Measurements from ENCODE around the gene MAD2L1BP. TPM values are rescaled to one million over a fixed set of nuclear protein-coding genes. Genes with fewer than 3 reads are reported as not detected.

The MAD2L1BP gene
- total and polyA plus RNA-seq, 3 experiments from 2014 or later: 16.0 to 27.7 (median 27.6) TPM

DNA sequence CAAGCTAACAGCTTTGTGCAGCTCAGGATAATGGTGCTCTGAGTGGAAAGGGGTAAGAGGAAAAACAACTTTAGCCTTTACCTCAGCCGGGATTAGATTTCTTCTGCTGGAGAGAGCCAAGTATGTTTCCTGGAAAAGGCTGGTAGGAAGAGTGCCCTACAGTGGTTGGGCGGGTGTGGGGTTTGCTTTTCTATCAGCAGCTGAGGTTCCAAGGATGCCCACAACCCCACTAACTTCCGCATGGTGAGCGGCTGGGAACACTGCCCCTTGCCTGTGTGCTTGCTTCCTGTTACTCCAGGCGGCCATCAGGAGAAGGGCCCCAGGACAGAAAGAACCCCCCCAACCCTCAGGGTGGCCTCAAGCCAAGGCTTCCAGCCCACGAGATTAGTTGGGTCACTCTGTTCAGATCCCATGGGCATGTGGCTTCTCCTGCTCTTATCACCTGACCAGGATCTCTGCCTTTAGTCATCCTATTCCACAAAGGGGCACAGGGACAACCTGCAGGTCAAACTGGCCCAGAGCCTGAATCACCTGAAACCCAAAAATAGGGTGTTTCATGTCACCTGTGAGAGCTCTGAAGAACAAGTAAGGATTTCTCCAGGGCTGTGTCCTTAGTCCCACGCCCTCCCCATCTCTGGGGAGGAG, 41.4 kb downstream of the MAD2L1BP start:
- Mint-ChIP-seq H3K4me1 (peaks cover 0 to 9% (median 9%) of the 10 kb centered on the region in 3 donors), H3K9me3 (no peaks in the 10 kb centered on the region), H3K36me3 (peaks cover 4 to 97% (median 8%) of the 10 kb centered on the region in 3 donors), H3K27me3 (no peaks in the 10 kb centered on the region), H3K27ac (no peak overlapping the region), H3K4me3 (no peak overlapping the region)
- no peaks in the 10 kb centered on the region for H3K9me3 ChIP-seq (ENCODE audit: low read length)
- ChIA-PET POLR2A (no interaction called here), CTCF (interaction anchor here (1.4 to 2.3 kb wide), 2 partner anchors 9 to 10 kb away, joined by 5 to 12 read pairs; no protein-coding TSS in a partner anchor)
- H3K27ac ChIP-seq (ENCODE audit: low read depth, low read length): no peak overlapping the region
- no peaks in the 10 kb centered on the region for H3K4me1 ChIP-seq (ENCODE audit: insufficient read depth, low read length)
- H3K36me3 ChIP-seq (ENCODE audit: insufficient read depth, low read length): peaks cover 69% of the 10 kb centered on the region
- no peaks in the 10 kb centered on the region for H3K27me3 ChIP-seq (ENCODE audit: insufficient read depth, low read length, poor library complexity, severe bottlenecking)
- H3K4me3 ChIP-seq (ENCODE audit: low read length): no peak overlapping the region
- no peak for DNase-seq

DNA sequence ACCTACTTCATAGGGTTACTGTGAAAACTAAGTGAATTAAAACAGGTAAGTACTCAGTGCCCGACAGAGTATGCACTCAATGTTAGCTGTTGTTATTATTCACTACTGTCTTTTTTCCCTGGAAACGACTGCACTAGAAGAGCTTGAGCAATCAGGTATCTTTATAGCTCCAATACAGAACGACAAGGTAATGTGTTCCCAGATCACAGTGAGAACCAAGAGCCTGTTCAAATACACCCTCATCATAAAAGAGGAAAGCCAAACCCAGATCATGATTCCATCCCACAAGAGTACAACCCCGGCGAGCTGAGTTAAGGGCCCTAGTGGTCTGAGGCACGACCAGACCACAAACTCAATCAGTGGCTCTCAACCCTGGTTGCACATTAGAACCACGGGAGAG, 42.1 kb downstream of the MAD2L1BP start:
- no peaks in the 10 kb centered on the region for H3K9me3 Mint-ChIP-seq
- POLR2A ChIA-PET: no interaction called here
- peaks cover 3 to 15% (median 14%) of the 10 kb centered on the region in 3 donors for H3K4me1 Mint-ChIP-seq
- Histone ChIP-seq H3K4me1 (ENCODE audit: insufficient read depth, low read length) (no peaks in the 10 kb centered on the region), H3K27me3 (ENCODE audit: insufficient read depth, low read length, poor library complexity, severe bottlenecking) (no peaks in the 10 kb centered on the region), H3K4me3 (ENCODE audit: low read length) (no peak overlapping the region), H3K27ac (ENCODE audit: low read depth, low read length) (no peak overlapping the region), H3K36me3 (ENCODE audit: insufficient read depth, low read length) (peaks cover 69% of the 10 kb centered on the region), H3K9me3 (ENCODE audit: low read length) (no peaks in the 10 kb centered on the region)
- no peaks in the 10 kb centered on the region for H3K27me3 Mint-ChIP-seq
- DNase-seq: no peak
- peaks cover 4 to 96% (median 8%) of the 10 kb centered on the region in 3 donors for H3K36me3 Mint-ChIP-seq
- H3K27ac Mint-ChIP-seq: peak overlapping the region in 1 of 8 donors; percentile 68
- H3K4me3 Mint-ChIP-seq: no peak overlapping the region
- CTCF ChIA-PET: interaction anchor here (1.4 to 2.3 kb wide), 2 partner anchors 9 to 11 kb away, joined by 5 to 12 read pairs; no protein-coding TSS in a partner anchor

DNA sequence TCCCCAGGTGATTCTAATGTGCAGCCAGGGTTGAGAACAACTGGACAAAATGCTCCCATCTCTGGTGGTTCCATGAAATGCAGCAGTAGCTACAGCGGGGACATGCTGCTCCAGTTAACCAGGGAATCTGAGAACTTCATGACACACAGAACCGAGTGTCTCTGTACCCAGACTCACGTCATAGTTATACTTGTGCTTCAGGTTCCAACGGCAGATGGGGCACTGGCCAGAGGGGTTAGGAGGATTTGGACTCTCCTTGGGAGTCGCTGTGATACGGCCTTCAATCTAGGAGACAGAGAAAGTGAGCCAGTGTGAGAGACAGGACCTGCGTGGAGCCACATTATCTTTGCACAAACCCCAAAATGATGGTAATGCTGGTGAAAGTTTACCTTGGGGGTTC, 42.7 kb downstream of the MAD2L1BP start:
- H3K27me3 Mint-ChIP-seq: no peaks in the 10 kb centered on the region
- no peak for DNase-seq
- POLR2A ChIA-PET: no interaction called here
- no peak overlapping the region for H3K4me3 Mint-ChIP-seq
- peaks cover 69% of the 10 kb centered on the region for H3K36me3 ChIP-seq (ENCODE audit: insufficient read depth, low read length)
- CTCF ChIA-PET: interaction anchor here (2.3 kb wide), 1 partner anchor 11 kb away, joined by 12 read pairs; no protein-coding TSS in a partner anchor
- peaks cover 7 to 21% (median 19%) of the 10 kb centered on the region in 3 donors for H3K4me1 Mint-ChIP-seq
- H3K9me3 ChIP-seq (ENCODE audit: low read length): no peaks in the 10 kb centered on the region
- no peak overlapping the region for H3K27ac ChIP-seq (ENCODE audit: low read depth, low read length)
- no peaks in the 10 kb centered on the region for H3K27me3 ChIP-seq (ENCODE audit: insufficient read depth, low read length, poor library complexity, severe bottlenecking)
- H3K9me3 Mint-ChIP-seq: no peaks in the 10 kb centered on the region
- peaks cover 4 to 95% (median 8%) of the 10 kb centered on the region in 3 donors for H3K36me3 Mint-ChIP-seq
- peak overlapping the region in 2 of 8 donors; percentile 47 to 63 for H3K27ac Mint-ChIP-seq
- H3K4me1 ChIP-seq (ENCODE audit: insufficient read depth, low read length): no peaks in the 10 kb centered on the region
- H3K4me3 ChIP-seq (ENCODE audit: low read length): no peak overlapping the region

DNA sequence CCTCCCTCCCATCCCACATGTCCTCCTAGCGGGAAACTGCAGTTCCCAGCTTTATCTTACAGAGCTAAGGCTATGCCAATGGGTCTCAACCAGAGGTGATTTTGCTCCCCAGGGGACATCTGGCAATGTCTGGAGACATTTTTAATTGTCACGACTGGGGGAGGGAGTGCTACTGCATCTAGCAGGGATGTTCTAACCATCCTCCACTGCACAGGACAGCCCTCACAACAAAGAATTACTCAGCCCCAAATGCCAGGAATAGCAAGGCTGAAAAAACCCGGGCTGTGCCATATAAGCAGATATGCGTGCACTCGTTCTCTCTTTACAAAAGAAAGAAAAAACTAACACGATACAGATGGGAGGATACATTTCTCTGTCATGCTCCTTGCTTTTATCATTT, 43.4 kb downstream of the MAD2L1BP start:
- H3K36me3 ChIP-seq (ENCODE audit: insufficient read depth, low read length): peaks cover 69% of the 10 kb centered on the region
- Mint-ChIP-seq H3K4me1 (peaks cover 12 to 28% (median 27%) of the 10 kb centered on the region in 3 donors), H3K9me3 (no peaks in the 10 kb centered on the region), H3K27me3 (no peaks in the 10 kb centered on the region), H3K4me3 (no peak overlapping the region), H3K36me3 (peaks cover 4 to 95% (median 11%) of the 10 kb centered on the region in 3 donors), H3K27ac (no peak overlapping the region)
- no peaks in the 10 kb centered on the region for H3K9me3 ChIP-seq (ENCODE audit: low read length)
- H3K4me3 ChIP-seq (ENCODE audit: low read length): no peak overlapping the region
- no peaks in the 10 kb centered on the region for H3K27me3 ChIP-seq (ENCODE audit: insufficient read depth, low read length, poor library complexity, severe bottlenecking)
- H3K4me1 ChIP-seq (ENCODE audit: insufficient read depth, low read length): no peaks in the 10 kb centered on the region
- H3K27ac ChIP-seq (ENCODE audit: low read depth, low read length): no peak overlapping the region
- ChIA-PET POLR2A (no interaction called here), CTCF (interaction anchor here (2.3 kb wide), 1 partner anchor 12 kb away, joined by 12 read pairs; no protein-coding TSS in a partner anchor)
- DNase-seq: no peak

- ChIA-PET POLR2A (interaction anchor here (0.6 kb wide), 1 partner anchor 33 kb away, joined by 3 read pairs; no protein-coding TSS in a partner anchor), CTCF (interaction anchor here (1.0 to 1.4 kb wide), 2 partner anchors 11 to 13 kb away, joined by 3 to 4 read pairs; no protein-coding TSS in a partner anchor)
- Histone ChIP-seq H3K27me3 (ENCODE audit: insufficient read depth, low read length, poor library complexity, severe bottlenecking) (no peaks in the 10 kb centered on the region), H3K4me1 (ENCODE audit: insufficient read depth, low read length) (no peaks in the 10 kb centered on the region), H3K9me3 (ENCODE audit: low read length) (no peaks in the 10 kb centered on the region), H3K36me3 (ENCODE audit: insufficient read depth, low read length) (peaks cover 55% of the 10 kb centered on the region), H3K27ac (ENCODE audit: low read depth, low read length) (no peak overlapping the region), H3K4me3 (ENCODE audit: low read length) (no peak overlapping the region)
- H3K27ac Mint-ChIP-seq: peak overlapping the region in 2 of 8 donors; percentile 4 to 94
- H3K27me3 Mint-ChIP-seq: no peaks in the 10 kb centered on the region
- no peaks in the 10 kb centered on the region for H3K9me3 Mint-ChIP-seq
- H3K4me3 Mint-ChIP-seq: no peak overlapping the region
- DNase-seq: no peak
- H3K4me1 Mint-ChIP-seq: peaks cover 21 to 43% (median 41%) of the 10 kb centered on the region in 3 donors
- H3K36me3 Mint-ChIP-seq: peaks cover 4 to 87% (median 9%) of the 10 kb centered on the region in 3 donors
Measured at GRCh38 chr6:43680308-43681200, 44.9 kb downstream of the MAD2L1BP start.

DNA sequence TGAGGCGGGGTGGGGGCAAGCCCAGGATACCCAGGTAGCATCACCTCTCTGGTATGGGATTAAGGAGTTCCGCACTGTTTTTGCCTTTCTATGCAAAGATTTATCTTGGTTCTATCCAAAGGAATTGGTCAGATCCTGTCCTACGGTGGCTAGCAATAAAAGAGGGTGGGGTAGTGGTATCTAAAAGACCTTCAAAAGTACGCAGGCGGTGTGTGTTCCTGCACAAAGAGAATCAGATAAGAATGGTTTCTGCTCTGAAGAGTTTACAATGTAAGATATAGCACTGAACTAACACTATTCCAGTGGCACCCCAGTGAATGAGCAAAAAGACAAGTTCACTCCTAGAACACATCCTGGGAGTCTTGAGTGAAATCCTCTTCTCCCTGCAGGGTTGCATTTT, 45.7 kb downstream of the MAD2L1BP start:
- Mint-ChIP-seq H3K36me3 (peaks cover 4 to 80% (median 9%) of the 10 kb centered on the region in 3 donors), H3K4me3 (no peak overlapping the region), H3K9me3 (no peaks in the 10 kb centered on the region), H3K4me1 (peaks cover 26 to 50% (median 46%) of the 10 kb centered on the region in 3 donors), H3K27ac (peak overlapping the region in 2 of 8 donors; percentile 10 to 13), H3K27me3 (no peaks in the 10 kb centered on the region)
- POLR2A ChIA-PET: no interaction called here
- no peaks in the 10 kb centered on the region for H3K27me3 ChIP-seq (ENCODE audit: insufficient read depth, low read length, poor library complexity, severe bottlenecking)
- H3K4me3 ChIP-seq (ENCODE audit: low read length): no peak overlapping the region
- H3K36me3 ChIP-seq (ENCODE audit: insufficient read depth, low read length): peaks cover 51% of the 10 kb centered on the region
- H3K9me3 ChIP-seq (ENCODE audit: low read length): no peaks in the 10 kb centered on the region
- DNase-seq: no peak
- CTCF ChIA-PET: interaction anchor here (1.2 to 1.4 kb wide), 3 partner anchors 11 to 88 kb away, joined by 3 to 4 read pairs (median 4); no protein-coding TSS in a partner anchor
- peaks cover 3% of the 10 kb centered on the region for H3K4me1 ChIP-seq (ENCODE audit: insufficient read depth, low read length)
- no peak overlapping the region for H3K27ac ChIP-seq (ENCODE audit: low read depth, low read length)

- Mint-ChIP-seq H3K9me3 (no peaks in the 10 kb centered on the region), H3K36me3 (peaks cover 4 to 71% (median 7%) of the 10 kb centered on the region in 3 donors), H3K4me3 (peak overlapping the region in 1 of 7 donors; percentile 79), H3K27me3 (no peaks in the 10 kb centered on the region), H3K4me1 (peaks cover 38 to 64% (median 58%) of the 10 kb centered on the region in 3 donors), H3K27ac (peak overlapping the region in 2 of 8 donors; percentile 7 to 17)
- Histone ChIP-seq H3K9me3 (ENCODE audit: low read length) (no peaks in the 10 kb centered on the region), H3K27me3 (ENCODE audit: insufficient read depth, low read length, poor library complexity, severe bottlenecking) (no peaks in the 10 kb centered on the region), H3K27ac (ENCODE audit: low read depth, low read length) (no peak overlapping the region), H3K4me1 (ENCODE audit: insufficient read depth, low read length) (peaks cover 12% of the 10 kb centered on the region), H3K36me3 (ENCODE audit: insufficient read depth, low read length) (peaks cover 35% of the 10 kb centered on the region), H3K4me3 (ENCODE audit: low read length) (no peak overlapping the region)
- POLR2A ChIA-PET: no interaction called here
- CTCF ChIA-PET: interaction anchor here (1.3 kb wide), 1 partner anchor 86 kb away, joined by 3 read pairs; no protein-coding TSS in a partner anchor
- no peak for DNase-seq
Measured at GRCh38 chr6:43682724-43683429, 47.2 kb downstream of the MAD2L1BP start.

Data from CD8-positive, alpha-beta memory T cell (primary cell).